HG03280 (cell line): ENCODE measurements around the gene RNASE9.
"Not testable (repeated sequence)": the region's sequence is repeated elsewhere in the genome, so short reads cannot be mapped to it uniquely, and the experiment has no call there.

Source experiments
- ATAC-seq: cut with Tn5 transposase; IDR thresholded peaks from one replicate; pipeline ENCODE4 v1.9.1; 2021; ENCODE audit warnings: mild to moderate bottlenecking, moderate library complexity; ENCODE audit not compliant: unreplicated experiment

The RNASE9 gene

GRCh38 chr14:20578325-20578724 is 17.5 kb upstream of the RNASE9 start:
- no peak for ATAC-seq

- not testable (repeated sequence) for ATAC-seq
These were observed 11.6 kb upstream of the RNASE9 start for GRCh38 chr14:20572382-20572990.

- ATAC-seq: not testable (repeated sequence)
These were observed 9.9 kb upstream of the RNASE9 start for GRCh38 chr14:20570720-20571119.

- ATAC-seq: not testable (repeated sequence)
These were observed 9.0 kb upstream of the RNASE9 start for GRCh38 chr14:20569865-20570264.

GRCh38 chr14:20569066-20569465 is 8.2 kb upstream of the RNASE9 start:
- no peak for ATAC-seq

- ATAC-seq: no peak
These were observed 7.5 kb upstream of the RNASE9 start for GRCh38 chr14:20568393-20568792.

GRCh38 chr14:20567199-20567598 is 6.4 kb upstream of the RNASE9 start:
- not testable (repeated sequence) for ATAC-seq

- no peak for ATAC-seq
These were observed 3.7 kb upstream of the RNASE9 start for GRCh38 chr14:20564501-20564997.

- ATAC-seq: no peak
These were observed 3.1 kb upstream of the RNASE9 start for GRCh38 chr14:20563971-20564370.

- ATAC-seq: no peak
These were observed 1.4 kb downstream of the RNASE9 start for GRCh38 chr14:20559461-20559904.

GRCh38 chr14:20557212-20557542 is 3.7 kb downstream of the RNASE9 start:
- ATAC-seq: no peak

- ATAC-seq: no peak
These were observed 4.2 kb downstream of the RNASE9 start for GRCh38 chr14:20556500-20557211.

GRCh38 chr14:20555845-20556244 is 5.0 kb downstream of the RNASE9 start:
- no peak for ATAC-seq

GRCh38 chr14:20553024-20553423 is 7.8 kb downstream of the RNASE9 start:
- no peak for ATAC-seq

- no peak for ATAC-seq
These were observed 9.2 kb downstream of the RNASE9 start for GRCh38 chr14:20551606-20552005.

- no peak for ATAC-seq
These were observed 9.9 kb downstream of the RNASE9 start for GRCh38 chr14:20550926-20551325.

GRCh38 chr14:20548414-20549158 is 12.3 kb downstream of the RNASE9 start:
- no peak for ATAC-seq

GRCh38 chr14:20546877-20547276 is 14.0 kb downstream of the RNASE9 start:
- ATAC-seq: no peak

- ATAC-seq: no peak
These were observed 20.9 kb downstream of the RNASE9 start for GRCh38 chr14:20539906-20540305.

GRCh38 chr14:20530771-20531571 is 29.9 kb downstream of the RNASE9 start:
- no peak for ATAC-seq

GRCh38 chr14:20529806-20530205 is 31.0 kb downstream of the RNASE9 start:
- ATAC-seq: no peak
